Measurements from ENCODE around the gene SSBP3. TPM values are rescaled to one million over a fixed set of nuclear protein-coding genes. Genes with fewer than 3 reads are reported as not detected.

SSBP3 gene
- polyA plus RNA-seq, 1 experiment: 34.3 TPM

GRCh38 chr1:54241364-54241763 lies 164.8 kb downstream of the SSBP3 start:
- POLR2A ChIA-PET: no interaction called here
- no peaks in the 10 kb centered on the region for H3K9me3 ChIP-seq (ENCODE audit: control insufficient read depth, insufficient read depth, low read length)
- CTCF ChIA-PET: no interaction called here
- H3K4me3 ChIP-seq (ENCODE audit: low read depth, low read length): no peak overlapping the region
- no peak overlapping the region for H3K27ac ChIP-seq (ENCODE audit: low read depth, low read length)
- DNase-seq (ENCODE audit: low read depth, low spot score): no peak
- no peaks in the 10 kb centered on the region for H3K27me3 ChIP-seq (ENCODE audit: control insufficient read depth, insufficient read depth, low read length)
- no peak for TF ChIP-seq CTCF (IDR thresholded peaks at IDR 0.05; ENCODE audit: low read depth, low read length)

- no peak for TF ChIP-seq CTCF (IDR thresholded peaks at IDR 0.05; ENCODE audit: low read depth, low read length)
- no peaks in the 10 kb centered on the region for H3K9me3 ChIP-seq (ENCODE audit: control insufficient read depth, insufficient read depth, low read length)
- H3K4me3 ChIP-seq (ENCODE audit: low read depth, low read length): no peak overlapping the region
- POLR2A ChIA-PET: no interaction called here
- no peak overlapping the region for H3K27ac ChIP-seq (ENCODE audit: low read depth, low read length)
- CTCF ChIA-PET: interaction anchor here (0.5 kb wide), 1 partner anchor 248 kb away, joined by 4 read pairs; no protein-coding TSS in a partner anchor
- H3K27me3 ChIP-seq (ENCODE audit: control insufficient read depth, insufficient read depth, low read length): no peaks in the 10 kb centered on the region
- no peak for DNase-seq (ENCODE audit: low read depth, low spot score)
These were observed 165.4 kb downstream of the SSBP3 start for GRCh38 chr1:54240741-54241335.

- no peak for DNase-seq (ENCODE audit: low read depth, low spot score)
- Histone ChIP-seq H3K27ac (ENCODE audit: low read depth, low read length) (no peak overlapping the region), H3K27me3 (ENCODE audit: control insufficient read depth, insufficient read depth, low read length) (no peaks in the 10 kb centered on the region), H3K9me3 (ENCODE audit: control insufficient read depth, insufficient read depth, low read length) (no peaks in the 10 kb centered on the region), H3K4me3 (ENCODE audit: low read depth, low read length) (no peak overlapping the region)
- no peak for TF ChIP-seq CTCF (IDR thresholded peaks at IDR 0.05; ENCODE audit: low read depth, low read length)
- CTCF ChIA-PET: no interaction called here
- POLR2A ChIA-PET: no interaction called here
These were observed 166.6 kb downstream of the SSBP3 start for GRCh38 chr1:54239631-54240031.

GRCh38 chr1:54239035-54239383 lies 167.2 kb downstream of the SSBP3 start:
- Histone ChIP-seq H3K27me3 (ENCODE audit: control insufficient read depth, insufficient read depth, low read length) (no peaks in the 10 kb centered on the region), H3K4me3 (ENCODE audit: low read depth, low read length) (no peak overlapping the region), H3K27ac (ENCODE audit: low read depth, low read length) (no peak overlapping the region), H3K9me3 (ENCODE audit: control insufficient read depth, insufficient read depth, low read length) (no peaks in the 10 kb centered on the region)
- ChIA-PET POLR2A (no interaction called here), CTCF (no interaction called here)
- no peak for DNase-seq (ENCODE audit: low read depth, low spot score)
- no peak for TF ChIP-seq CTCF (IDR thresholded peaks at IDR 0.05; ENCODE audit: low read depth, low read length)

- ChIA-PET POLR2A (no interaction called here), CTCF (no interaction called here)
- no peaks in the 10 kb centered on the region for H3K27me3 ChIP-seq (ENCODE audit: control insufficient read depth, insufficient read depth, low read length)
- H3K4me3 ChIP-seq (ENCODE audit: low read depth, low read length): no peak overlapping the region
- TF ChIP-seq CTCF (IDR thresholded peaks at IDR 0.05; ENCODE audit: low read depth, low read length): no peak
- no peaks in the 10 kb centered on the region for H3K9me3 ChIP-seq (ENCODE audit: control insufficient read depth, insufficient read depth, low read length)
- no peak for DNase-seq (ENCODE audit: low read depth, low spot score)
- no peak overlapping the region for H3K27ac ChIP-seq (ENCODE audit: low read depth, low read length)
These were observed 167.7 kb downstream of the SSBP3 start for GRCh38 chr1:54238353-54239034.
